ENCODE results near the gene RASA3.

The RASA3 gene

DNA sequence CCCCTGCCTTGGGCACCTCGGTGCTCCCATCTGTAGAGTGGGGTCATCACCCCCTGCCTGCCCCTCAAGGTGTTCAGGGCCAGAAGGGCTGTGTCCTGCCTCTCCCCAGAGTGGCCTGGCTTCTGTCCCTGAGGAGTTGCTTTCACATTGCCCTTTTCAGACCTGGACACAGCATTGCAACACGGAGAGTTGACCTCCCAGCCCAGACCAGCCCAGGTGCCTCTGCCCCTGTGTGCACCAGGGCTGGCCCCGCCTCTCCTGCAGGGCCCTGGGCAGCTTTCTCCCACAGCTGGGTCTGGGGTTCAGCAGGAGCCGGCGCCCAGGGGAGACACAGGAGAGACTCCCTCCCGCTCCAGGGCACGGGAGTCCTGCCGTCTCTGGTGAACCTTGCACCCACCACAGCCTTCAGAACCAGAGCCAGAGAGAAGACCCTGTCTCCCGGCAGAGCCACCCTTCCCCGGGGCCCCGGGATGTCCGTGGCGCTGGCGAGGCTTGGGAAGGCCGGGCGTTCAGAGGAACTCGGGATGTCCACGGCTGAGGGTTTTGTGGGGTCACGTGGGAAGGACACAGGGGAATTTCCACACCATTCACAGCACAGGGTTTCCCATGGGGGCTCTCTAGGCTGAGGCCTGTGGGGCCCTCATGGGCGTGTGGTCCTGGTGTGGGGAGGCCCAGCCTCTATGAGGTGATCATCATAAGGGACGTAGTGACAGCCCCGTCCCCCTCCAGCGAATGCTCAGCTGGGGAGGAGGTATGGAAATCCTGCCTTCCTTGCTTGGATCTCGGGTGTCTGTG lies 181.8 kb downstream of the RASA3 start:
- TF ChIP-seq, protein P1, sequence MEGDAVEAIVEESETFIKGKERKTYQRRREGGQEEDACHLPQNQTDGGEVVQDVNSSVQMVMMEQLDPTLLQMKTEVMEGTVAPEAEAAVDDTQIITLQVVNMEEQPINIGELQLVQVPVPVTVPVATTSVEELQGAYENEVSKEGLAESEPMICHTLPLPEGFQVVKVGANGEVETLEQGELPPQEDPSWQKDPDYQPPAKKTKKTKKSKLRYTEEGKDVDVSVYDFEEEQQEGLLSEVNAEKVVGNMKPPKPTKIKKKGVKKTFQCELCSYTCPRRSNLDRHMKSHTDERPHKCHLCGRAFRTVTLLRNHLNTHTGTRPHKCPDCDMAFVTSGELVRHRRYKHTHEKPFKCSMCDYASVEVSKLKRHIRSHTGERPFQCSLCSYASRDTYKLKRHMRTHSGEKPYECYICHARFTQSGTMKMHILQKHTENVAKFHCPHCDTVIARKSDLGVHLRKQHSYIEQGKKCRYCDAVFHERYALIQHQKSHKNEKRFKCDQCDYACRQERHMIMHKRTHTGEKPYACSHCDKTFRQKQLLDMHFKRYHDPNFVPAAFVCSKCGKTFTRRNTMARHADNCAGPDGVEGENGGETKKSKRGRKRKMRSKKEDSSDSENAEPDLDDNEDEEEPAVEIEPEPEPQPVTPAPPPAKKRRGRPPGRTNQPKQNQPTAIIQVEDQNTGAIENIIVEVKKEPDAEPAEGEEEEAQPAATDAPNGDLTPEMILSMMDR (IDR thresholded peaks at IDR 0.05; ENCODE audit: low read depth, low read length, missing control alignments) = no peak
- H3K4me3 ChIP-seq (replicated peaks; ENCODE audit: low read depth, low read length) = no peak overlapping the region
- no peak for DNase-seq (ENCODE audit: extremely low read depth, low read depth)

DNA sequence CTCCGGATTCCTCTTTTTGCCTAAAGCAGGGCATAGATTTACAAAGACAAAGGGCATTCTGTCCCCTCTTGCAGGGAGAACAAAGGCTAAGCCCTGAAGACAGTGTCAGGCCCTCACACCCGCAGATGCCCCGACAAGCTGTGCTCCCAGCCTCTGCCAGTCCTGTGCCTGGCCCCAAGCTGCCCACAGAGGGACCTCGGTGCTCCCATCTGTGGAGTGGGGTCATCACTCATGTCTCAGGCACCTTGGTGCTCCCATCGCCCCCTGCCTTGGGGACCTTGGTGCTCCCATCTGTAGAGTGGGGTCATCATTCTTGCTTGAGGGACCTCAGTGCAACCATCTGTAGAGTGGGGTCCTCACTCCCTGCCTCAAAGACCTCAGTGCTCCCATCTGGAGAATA lies 182.9 kb downstream of the RASA3 start:
- DNase-seq (ENCODE audit: extremely low read depth, low read depth) = no peak
- no peak overlapping the region for H3K4me3 ChIP-seq (replicated peaks; ENCODE audit: low read depth, low read length)
- TF ChIP-seq, protein P1 (IDR thresholded peaks at IDR 0.05; ENCODE audit: low read depth, low read length, missing control alignments) = no peak

DNA sequence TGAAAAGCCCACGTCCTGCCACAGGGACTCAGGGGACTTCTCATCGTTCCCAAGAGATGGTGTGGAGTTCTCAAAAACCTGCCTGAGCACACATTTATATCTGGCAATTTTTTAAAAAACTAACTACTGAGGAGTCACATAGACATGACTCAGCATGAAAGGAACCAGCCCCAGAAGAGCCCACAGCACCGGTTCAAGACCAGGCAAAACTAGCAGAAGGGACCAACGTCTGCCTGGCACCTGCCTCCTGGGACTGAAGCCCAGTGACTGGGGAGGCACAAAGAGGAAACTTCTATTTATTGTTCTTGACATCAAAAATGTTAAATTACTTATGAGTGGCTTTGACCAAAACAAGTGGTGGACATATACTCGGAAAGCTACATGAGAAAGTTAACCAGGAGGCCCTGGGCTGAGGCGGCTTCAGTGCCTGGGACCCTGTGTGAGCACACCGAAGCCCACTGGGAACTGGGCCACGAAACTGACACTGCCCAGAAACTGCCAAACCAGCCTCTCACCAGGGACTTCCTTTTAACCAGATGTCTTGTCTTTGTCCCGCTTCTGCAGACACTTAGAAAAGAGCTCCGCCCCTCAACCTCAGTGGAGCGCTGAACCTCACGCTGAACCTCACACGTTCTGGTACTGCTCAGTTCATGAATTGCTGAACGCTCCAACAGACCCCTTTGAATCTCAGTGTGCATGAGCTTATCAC lies 184.2 kb downstream of the RASA3 start:
- TF ChIP-seq, protein P1 (IDR thresholded peaks at IDR 0.05; ENCODE audit: low read depth, low read length, missing control alignments) = no peak
- no peak overlapping the region for H3K4me3 ChIP-seq (replicated peaks; ENCODE audit: low read depth, low read length)
- DNase-seq (ENCODE audit: extremely low read depth, low read depth) = no peak

DNA sequence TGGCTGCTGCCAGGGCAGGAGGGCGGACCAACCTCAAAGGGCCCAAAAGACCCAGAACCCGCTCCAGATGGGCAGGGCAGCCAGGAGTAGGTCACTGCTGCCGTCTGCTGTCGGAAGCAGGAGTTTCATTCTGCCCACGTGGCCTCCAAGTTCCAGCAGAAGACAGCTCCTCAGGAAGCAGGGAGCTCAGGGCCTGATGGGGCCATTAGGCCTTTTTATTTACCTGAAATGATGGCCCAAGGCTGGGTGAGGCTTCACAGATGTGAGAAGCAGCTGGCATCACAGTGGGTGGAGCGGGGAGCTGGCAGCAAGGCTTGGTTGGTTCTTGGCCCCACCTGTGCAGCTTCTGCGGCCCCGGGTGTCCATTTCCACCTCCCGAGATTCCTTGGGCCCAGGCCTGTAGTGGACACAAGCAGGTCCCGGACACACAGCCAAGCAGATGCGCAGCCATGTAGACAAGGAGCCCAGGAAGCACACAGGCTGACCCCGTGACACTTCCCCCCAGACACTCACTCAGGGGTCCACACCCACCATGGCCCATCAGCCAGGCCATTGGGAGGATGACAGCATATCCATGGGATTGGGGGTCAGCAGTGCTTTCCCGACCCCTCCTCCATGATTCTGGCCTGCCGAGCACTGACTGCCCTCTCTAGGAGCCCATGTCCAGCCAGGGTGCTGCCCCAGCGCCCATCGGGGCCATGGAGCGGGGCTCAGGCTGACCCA lies 185.0 kb downstream of the RASA3 start:
- TF ChIP-seq, protein P1 (IDR thresholded peaks at IDR 0.05; ENCODE audit: low read depth, low read length, missing control alignments) = peak; percentile 51
- H3K4me3 ChIP-seq (replicated peaks; ENCODE audit: low read depth, low read length) = no peak overlapping the region
- no peak for DNase-seq (ENCODE audit: extremely low read depth, low read depth)

DNA sequence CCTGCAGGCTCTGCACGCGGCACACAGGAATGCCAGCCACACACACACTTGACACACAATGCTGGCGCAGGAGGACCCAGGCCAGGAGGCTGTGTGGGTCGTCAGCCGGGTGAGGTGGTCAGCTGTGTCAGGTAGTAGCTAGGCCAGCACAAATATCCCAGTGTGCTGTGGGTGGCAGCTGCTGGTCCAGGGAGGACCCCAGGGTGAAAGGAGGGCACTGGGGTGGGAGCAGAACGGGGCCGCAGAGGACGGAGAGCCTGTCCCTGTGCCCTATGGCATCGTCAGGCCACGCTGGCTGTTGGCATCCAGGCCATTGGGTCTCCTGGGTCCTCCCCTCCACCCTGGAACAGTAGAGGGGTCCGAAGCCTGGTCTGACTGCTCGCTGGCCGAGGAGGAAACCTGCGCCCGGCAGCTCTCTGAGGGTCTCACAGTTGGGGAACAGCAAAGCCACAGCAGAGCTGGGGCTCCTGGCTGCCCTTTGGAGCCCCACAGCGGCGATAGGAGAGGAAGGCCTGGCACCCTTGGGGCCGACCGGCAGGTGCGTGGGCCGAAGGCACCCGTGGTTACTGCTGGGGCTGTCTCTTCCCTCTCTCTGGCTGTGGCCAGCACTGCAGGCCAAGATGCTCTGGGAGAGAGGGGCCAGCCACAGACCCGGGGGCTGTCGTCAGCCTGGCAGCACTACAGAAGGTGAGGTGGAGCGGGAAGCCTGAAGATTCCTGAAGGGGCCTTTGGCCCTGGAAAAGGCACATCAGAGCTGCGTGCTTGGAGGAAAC lies 185.8 kb downstream of the RASA3 start:
- no peak for DNase-seq (ENCODE audit: extremely low read depth, low read depth)
- TF ChIP-seq, protein P1 (IDR thresholded peaks at IDR 0.05; ENCODE audit: low read depth, low read length, missing control alignments) = no peak
- H3K4me3 ChIP-seq (replicated peaks; ENCODE audit: low read depth, low read length) = no peak overlapping the region

DNA sequence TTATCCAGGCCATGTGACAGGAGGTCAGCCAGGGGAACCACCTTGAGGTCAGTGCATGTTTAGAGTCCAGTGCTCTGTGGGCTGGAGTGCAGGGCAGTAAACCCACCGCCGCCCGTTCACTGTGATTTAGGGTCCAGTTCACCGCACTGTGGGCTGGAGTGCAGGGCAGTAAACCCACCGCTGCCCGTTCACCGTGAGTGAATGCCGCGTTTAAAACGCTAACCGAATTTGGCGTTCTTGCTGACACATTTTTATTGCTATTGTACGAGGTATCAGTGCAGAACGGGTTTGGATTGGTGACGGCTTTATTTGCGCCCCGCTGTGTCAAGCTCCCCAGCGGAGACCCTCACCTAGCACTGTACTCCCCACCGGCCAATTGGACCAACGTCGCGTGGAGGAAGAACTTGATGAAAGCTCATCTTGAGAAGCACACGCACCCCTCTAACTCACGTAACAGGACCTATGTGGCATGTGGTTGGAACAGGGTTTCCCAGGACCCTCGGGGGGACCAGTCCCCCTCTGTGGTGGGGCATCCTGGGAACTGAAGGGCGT lies 186.5 kb downstream of the RASA3 start:
- no peak for DNase-seq (ENCODE audit: extremely low read depth, low read depth)
- TF ChIP-seq, protein P1 (IDR thresholded peaks at IDR 0.05; ENCODE audit: low read depth, low read length, missing control alignments) = no peak
- no peak overlapping the region for H3K4me3 ChIP-seq (replicated peaks; ENCODE audit: low read depth, low read length)
